ENCODE results near the gene BLCAP. TPM values are rescaled to one million over a fixed set of nuclear protein-coding genes. Genes with fewer than 3 reads are reported as not detected.
"Not testable (repeated sequence)": the region's sequence is repeated elsewhere in the genome, so short reads cannot be mapped to it uniquely, and the experiment has no call there.

Gene BLCAP
- 58.7 TPM for polyA plus RNA-seq (2013, experiment 1 of 2; ENCODE audit: insufficient read length)
- 49.0 TPM for polyA plus RNA-seq (2013, experiment 2 of 2; ENCODE audit: insufficient read length)

- DNase-seq = peak; percentile 84
Observed at GRCh38 chr20:37527638-37528445, at the start of gene BLCAP. Gene BLCAP (minus strand): TSS chr20:37527876. CDS start chr20:37519174, 8,702 bp downstream.

- DNase-seq = not testable (repeated sequence)
Observed at GRCh38 chr20:37577436-37577835, 49.8 kb upstream of the BLCAP start.

GRCh38 chr20:37576911-37577310 lies 49.2 kb upstream of the BLCAP start:
- DNase-seq = no peak

- no peak for DNase-seq
Observed at GRCh38 chr20:37575884-37576283, 48.2 kb upstream of the BLCAP start.

- DNase-seq = no peak
Observed at GRCh38 chr20:37574199-37574890, 46.7 kb upstream of the BLCAP start.

GRCh38 chr20:37573626-37574198 lies 46.0 kb upstream of the BLCAP start:
- DNase-seq = no peak

- no peak for DNase-seq
Observed at GRCh38 chr20:37571033-37571432, 43.4 kb upstream of the BLCAP start.

- DNase-seq = no peak
Observed at GRCh38 chr20:37570419-37570818, 42.7 kb upstream of the BLCAP start.

- no peak for DNase-seq
Observed at GRCh38 chr20:37567671-37568588, 40.3 kb upstream of the BLCAP start.

GRCh38 chr20:37567331-37567665 lies 39.6 kb upstream of the BLCAP start:
- DNase-seq = no peak

- DNase-seq = no peak
Observed at GRCh38 chr20:37566590-37567330, 39.1 kb upstream of the BLCAP start.

GRCh38 chr20:37565134-37565811 lies 37.6 kb upstream of the BLCAP start:
- no peak for DNase-seq

- peak; percentile 27 for DNase-seq
Observed at GRCh38 chr20:37564388-37565133, 36.9 kb upstream of the BLCAP start.

GRCh38 chr20:37564016-37564387 lies 36.3 kb upstream of the BLCAP start:
- DNase-seq = no peak

- no peak for DNase-seq
Observed at GRCh38 chr20:37562695-37563480, 35.2 kb upstream of the BLCAP start.

- no peak for DNase-seq
Observed at GRCh38 chr20:37560629-37561028, 33.0 kb upstream of the BLCAP start.

GRCh38 chr20:37559312-37560027 lies 31.8 kb upstream of the BLCAP start:
- no peak for DNase-seq

GRCh38 chr20:37558779-37559178 lies 31.1 kb upstream of the BLCAP start:
- no peak for DNase-seq

- no peak for DNase-seq
Observed at GRCh38 chr20:37558306-37558705, 30.6 kb upstream of the BLCAP start.
